Activated T-helper 2 cell treated with anti-CD3 and anti-CD28 coated beads, Interferon-gamma antibody, Interleukin-2, Interleukin-4, amounts not matched to agents 10 μg/mL and 5 μg/mL and 100 μg/mL, durations not matched to agents 14 hours and 24 hours and 36 hours (primary cell): Measurements from ENCODE around the gene LIPE. TPM values are rescaled to one million over a fixed set of nuclear protein-coding genes. Genes with fewer than 3 reads are reported as not detected.

Experiments used
- total RNA-seq: library from RNA; stranded (reverse); gene quantifications from 2 replicates; pipeline ENCODE4 v1.2.3, GENCODE V29; 2022

LIPE gene
- total RNA-seq, 1 donor from 2014 or later = 35.2 TPM

Other genes starting within 250 kb of the LIPE start
- 32.1 and 33.6 TPM in 2 replicates for gene DEDD2, start 209.7 kb downstream of the LIPE start, total RNA-seq
- gene ZNF526, start 207.1 kb downstream of the LIPE start, total RNA-seq = 17.3 and 18.4 TPM in 2 replicates
- 48.0 and 52.4 TPM in 2 replicates for gene GSK3A, start 184.8 kb downstream of the LIPE start, total RNA-seq
- 58.4 and 59.1 TPM in 2 replicates for gene ERF, start 172.3 kb downstream of the LIPE start, total RNA-seq
- gene CIC, start 158.1 kb downstream of the LIPE start, total RNA-seq = 68.3 and 69.3 TPM in 2 replicates
- 0.74 and 0.91 TPM in 2 replicates for gene PRR19, start 125.3 kb downstream of the LIPE start, total RNA-seq
- 49.3 and 50.9 TPM in 2 replicates for gene PAFAH1B3, start 124.8 kb downstream of the LIPE start, total RNA-seq
- 0.71 and 0.85 TPM in 2 replicates for gene TMEM145, start 114.1 kb downstream of the LIPE start, total RNA-seq
- gene MEGF8, start 101.8 kb downstream of the LIPE start, total RNA-seq = 9.7 and 10.3 TPM in 2 replicates
- 0.53 TPM in 1 of 2 replicates, not detected in the other for gene CNFN, start 37.1 kb downstream of the LIPE start, total RNA-seq
- gene CXCL17, start 15.6 kb upstream of the LIPE start, total RNA-seq = not detected in 2 replicates
- gene CEACAM1, start 101.1 kb upstream of the LIPE start, total RNA-seq = 7.1 and 8.5 TPM in 2 replicates
- gene CEACAM8, start 167.5 kb upstream of the LIPE start, total RNA-seq = not detected in 2 replicates